Right lobe of liver (tissue), 6 donors: ENCODE data around the gene CRYBA1. TPM values are rescaled to one million over a fixed set of nuclear protein-coding genes. Genes with fewer than 3 reads are reported as not detected.

ENCODE experiments used
- ATAC-seq, 4 donors: fragments of 200-7000 bp; cut with Tn5 transposase; one replicate each; pipeline ENCODE4 v1.9.1; 2020; ENCODE audit warnings: mild to moderate bottlenecking in 4 of 4, moderate library complexity in 4 of 4
- DNase-seq, 3 donors: peaks; one replicate each; pipeline ENCODE4 v3.0.0-alpha.2; 2020
- H3K27ac ChIP-seq, 3 donors: fragments of 200-600 bp; one replicate each; pipeline ENCODE4 v1.8.0; 2022
- H3K27me3 ChIP-seq, 2 donors: fragments of 200-600 bp; one replicate each; pipeline ENCODE4 v1.8.0; 2022
- H3K36me3 ChIP-seq, 4 donors: fragments of 200-600 bp; sonication (generic) in 1 of 4; one replicate each; pipeline versions ENCODE4 v1.5.1 to v1.8.0; 2017 to 2022; ENCODE audit warnings: control low read depth in 1 of 4
- H3K4me1 ChIP-seq, 4 donors: fragments of 200-600 bp; sonication (generic) in 1 of 4; one replicate each; pipeline versions ENCODE4 v1.5.1 to v1.8.0; 2017 to 2022; ENCODE audit warnings: control low read depth in 1 of 4
- H3K4me3 ChIP-seq, 3 donors: fragments of 200-600 bp; one replicate each; pipeline ENCODE4 v1.8.0; 2022
- H3K9me3 ChIP-seq, 4 donors: fragments of 200-600 bp; sonication (generic) in 1 of 4; one replicate each; pipeline versions ENCODE4 v1.5.1 to v1.8.0; 2017 to 2022; ENCODE audit warnings: control low read depth in 1 of 4
- POLR2A ChIP-seq: fragments of 450-650 bp; IDR thresholded peaks from one replicate; pipeline ENCODE4 v1.6.1; 2017; ENCODE audit warnings: antibody characterized with exemption, mild to moderate bottlenecking
- WGBS: methylation state at CpG from one replicate; pipeline ENCODE4 v1.1.6; 2018; ENCODE audit warnings: low coverage, low lambda C conversion rate; ENCODE audit not compliant: insufficient coverage; ENCODE audit errors: missing lambda C conversion rate; 5-methylcytosine and 5-hydroxymethylcytosine counted together
- intact Hi-C, 2 donors: fragments of 100-400 bp; cut with DNase I; formaldehyde crosslinking; loops; one replicate each; pipeline versions ENCODE4 v1.11.2 to v1.14.1; 2022
- total RNA-seq, 6 experiments: library from RNA; depleted of rRNA in 2 of 6; stranded (reverse); fragments of >200 nt in 2 of 6; fragmentation: NEBNext Ultra II Directional in 3 of 6; extraction: Animal tissue kit (Norgen Biotek cat#: 25700) in 3 of 6; gene quantifications; one replicate each; pipeline versions ENCODE4 v1.1.0 to v1.2.4, GENCODE V29; 2016 to 2023
- TF ChIP-seq, protein P1 (sequence below), 4 donors: fragments of 200-600 bp in 3 of 4; fragments of 450-650 bp in 1 of 4; IDR thresholded peaks; one replicate each; pipeline versions ENCODE4 v1.5.1 to v1.8.0; 2016 to 2022; ENCODE audit warnings: antibody characterized with exemption in 4 of 4, mild to moderate bottlenecking in 2 of 4
- donor health status: DM: no; HTN: yes; CAD: no.
- donor health status: DM: no; HTN: no; CAD: no.
- donor health status: DM: no; HTN: no; CAD: no.
- donor health status: DM: no; HTN: yes; CAD: no.
- donor health status: DM: no; HTN: yes; CAD: no.

CRYBA1 gene
- total RNA-seq, 6 experiments from 2014 or later, result not detected

DNA sequence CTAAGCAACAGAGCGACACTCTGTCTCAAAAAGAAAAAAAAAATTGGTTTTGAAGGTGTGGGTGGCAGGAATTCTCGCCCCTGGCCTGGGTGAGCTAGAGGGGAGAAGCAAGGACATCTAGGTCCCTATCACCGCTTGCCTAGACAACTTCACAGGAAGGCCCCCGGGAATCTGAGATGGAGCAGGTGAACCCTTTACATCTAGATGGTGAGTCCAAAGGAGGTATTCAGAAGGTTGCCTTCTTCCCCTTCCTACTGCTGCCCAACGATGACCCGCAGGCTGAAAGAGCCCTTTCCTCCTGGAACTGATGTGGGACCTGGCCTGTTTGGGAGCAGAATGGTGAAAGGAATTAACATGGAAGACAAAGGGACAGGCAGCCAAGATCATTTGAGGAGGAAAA, 1.3 kb upstream of the CRYBA1 start:
- intact Hi-C loops, result no loop called here
- DNase-seq, result no peak
- no peak for ATAC-seq
- Histone ChIP-seq H3K4me1 (no peaks in the 10 kb centered on the region), H3K36me3 (no peaks in the 10 kb centered on the region), H3K9me3 (no peaks in the 10 kb centered on the region), H3K4me3 (no peak overlapping the region), H3K27me3 (no peaks in the 10 kb centered on the region), H3K27ac (no peak overlapping the region)
- WGBS, result 92% methylated on average over 5 of the region's 6 CpGs
- TF ChIP-seq, protein P1, sequence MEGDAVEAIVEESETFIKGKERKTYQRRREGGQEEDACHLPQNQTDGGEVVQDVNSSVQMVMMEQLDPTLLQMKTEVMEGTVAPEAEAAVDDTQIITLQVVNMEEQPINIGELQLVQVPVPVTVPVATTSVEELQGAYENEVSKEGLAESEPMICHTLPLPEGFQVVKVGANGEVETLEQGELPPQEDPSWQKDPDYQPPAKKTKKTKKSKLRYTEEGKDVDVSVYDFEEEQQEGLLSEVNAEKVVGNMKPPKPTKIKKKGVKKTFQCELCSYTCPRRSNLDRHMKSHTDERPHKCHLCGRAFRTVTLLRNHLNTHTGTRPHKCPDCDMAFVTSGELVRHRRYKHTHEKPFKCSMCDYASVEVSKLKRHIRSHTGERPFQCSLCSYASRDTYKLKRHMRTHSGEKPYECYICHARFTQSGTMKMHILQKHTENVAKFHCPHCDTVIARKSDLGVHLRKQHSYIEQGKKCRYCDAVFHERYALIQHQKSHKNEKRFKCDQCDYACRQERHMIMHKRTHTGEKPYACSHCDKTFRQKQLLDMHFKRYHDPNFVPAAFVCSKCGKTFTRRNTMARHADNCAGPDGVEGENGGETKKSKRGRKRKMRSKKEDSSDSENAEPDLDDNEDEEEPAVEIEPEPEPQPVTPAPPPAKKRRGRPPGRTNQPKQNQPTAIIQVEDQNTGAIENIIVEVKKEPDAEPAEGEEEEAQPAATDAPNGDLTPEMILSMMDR (IDR thresholded peaks at IDR 0.05), result no peak
- TF ChIP-seq POLR2A, result no peak

- no peaks in the 10 kb centered on the region for H3K27me3 ChIP-seq
- 73% methylated on average over 2 of the region's 2 CpGs for WGBS
These were observed 560 bp downstream of the CRYBA1 start for GRCh38 chr17:29247219-29247618.

GRCh38 chr17:29248845-29249244, 2.2 kb downstream of the CRYBA1 start:
- no peak for TF ChIP-seq POLR2A
- TF ChIP-seq, protein P1 (IDR thresholded peaks at IDR 0.05), result no peak
- H3K9me3 ChIP-seq, result no peaks in the 10 kb centered on the region
- 74% methylated on average over 3 of the region's 5 CpGs for WGBS
- H3K4me1 ChIP-seq, result peaks cover 0 to 7% (median 0%) of the 10 kb centered on the region in 4 donors
- no peak overlapping the region for H3K27ac ChIP-seq
- H3K36me3 ChIP-seq, result no peaks in the 10 kb centered on the region
- ATAC-seq, result no peak
- no peak for DNase-seq
- intact Hi-C loops, result no loop called here
- H3K27me3 ChIP-seq, result no peaks in the 10 kb centered on the region
- no peak overlapping the region for H3K4me3 ChIP-seq

More at GRCh38 chr17:29247219-29247618, 560 bp downstream of the CRYBA1 start:
- DNase-seq (no peak), ATAC-seq (no peak)
- Histone ChIP-seq H3K27ac (no peak overlapping the region), H3K36me3 (no peaks in the 10 kb centered on the region), H3K4me3 (no peak overlapping the region), H3K9me3 (no peaks in the 10 kb centered on the region), H3K4me1 (peaks cover 0 to 2% (median 0%) of the 10 kb centered on the region in 4 donors)
- no peak for TF ChIP-seq POLR2A
- TF ChIP-seq, protein P1 (IDR thresholded peaks at IDR 0.05), result no peak
- intact Hi-C loops, result no loop called here

GRCh38 chr17:29250666-29251065, 4.0 kb downstream of the CRYBA1 start:
- TF ChIP-seq, protein P1 (IDR thresholded peaks at IDR 0.05), result no peak
- no peak for TF ChIP-seq POLR2A
- H3K4me3 ChIP-seq, result no peak overlapping the region
- no peaks in the 10 kb centered on the region for H3K27me3 ChIP-seq
- ATAC-seq, result no peak
- no peak overlapping the region for H3K27ac ChIP-seq
- intact Hi-C loops, result no loop called here
- H3K36me3 ChIP-seq, result no peaks in the 10 kb centered on the region
- peaks cover 0 to 7% (median 0%) of the 10 kb centered on the region in 4 donors for H3K4me1 ChIP-seq
- WGBS, result 75% methylated on average over 1 of the region's 1 CpG
- no peak for DNase-seq
- H3K9me3 ChIP-seq, result no peaks in the 10 kb centered on the region

- 60% methylated on average over 2 of the region's 2 CpGs for WGBS
- TF ChIP-seq, protein P1 (IDR thresholded peaks at IDR 0.05), result no peak
- no peak for TF ChIP-seq POLR2A
- no peak for DNase-seq
- intact Hi-C loops, result no loop called here
- Histone ChIP-seq H3K36me3 (no peaks in the 10 kb centered on the region), H3K4me3 (no peak overlapping the region), H3K27ac (no peak overlapping the region), H3K4me1 (peaks cover 0 to 11% (median 0%) of the 10 kb centered on the region in 4 donors), H3K9me3 (no peaks in the 10 kb centered on the region), H3K27me3 (no peaks in the 10 kb centered on the region)
- ATAC-seq, result no peak
These were observed 4.5 kb downstream of the CRYBA1 start for GRCh38 chr17:29251184-29251583.
